GM23338 (cell line): ENCODE measurements around the gene AADAT. TPM values are rescaled to one million over a fixed set of nuclear protein-coding genes. Genes with fewer than 3 reads are reported as not detected.

Experiments used
- ATAC-seq: fragments of 200-7000 bp; cut with Tn5 transposase; 3 replicates; pipeline ENCODE4 v1.9.1; 2020
- DNase-seq: peaks from one replicate; pipeline ENCODE4 v3.0.0-alpha.2; 2015; ENCODE audit warnings: low spot score
- H2AFZ ChIP-seq: fragments of 200-600 bp; sonication (generic); 2 replicates; pipeline ENCODE4 v1.8.0; 2016; ENCODE audit warnings: antibody characterized with exemption, mild to moderate bottlenecking, moderate library complexity
- H3F3A ChIP-seq: fragments of 200-600 bp; sonication (generic); replicated peaks from 2 replicates; pipeline ENCODE4 v1.8.0; 2017; ENCODE audit warnings: antibody characterized with exemption, mixed run types, low read depth
- H3K27ac ChIP-seq: fragments of 200-600 bp; sonication (generic); 2 replicates; pipeline ENCODE4 v1.6.1; 2016; ENCODE audit warnings: low read depth
- H3K27me3 ChIP-seq: fragments of 200-600 bp; sonication (generic); 2 replicates; pipeline ENCODE4 v1.8.0; 2016; ENCODE audit warnings: mild to moderate bottlenecking, mixed run types, moderate library complexity; ENCODE audit not compliant: insufficient read depth
- H3K36me3 ChIP-seq: fragments of 200-600 bp; sonication (generic); 2 replicates; pipeline ENCODE4 v1.8.0; 2016; ENCODE audit warnings: mild to moderate bottlenecking; ENCODE audit not compliant: insufficient read depth
- H3K4me1 ChIP-seq: fragments of 200-600 bp; sonication (generic); 2 replicates; pipeline ENCODE4 v1.8.0; 2016; ENCODE audit warnings: mild to moderate bottlenecking, moderate library complexity; ENCODE audit not compliant: insufficient read depth
- H3K4me2 ChIP-seq: fragments of 200-600 bp; sonication (generic); 2 replicates; pipeline ENCODE4 v1.7.1; 2017; ENCODE audit warnings: mixed run types
- H3K4me3 ChIP-seq: fragments of 200-600 bp; sonication (generic); 2 replicates; pipeline ENCODE4 v1.6.1; 2016; ENCODE audit warnings: mixed run types
- H3K79me2 ChIP-seq: fragments of 200-600 bp; sonication (generic); replicated peaks from 2 replicates; pipeline ENCODE4 v1.8.0; 2017; ENCODE audit warnings: mild to moderate bottlenecking; ENCODE audit not compliant: insufficient read depth
- H3K9me2 ChIP-seq: fragments of 200-600 bp; sonication (generic); 2 replicates; pipeline ENCODE4 v1.8.0; 2017; ENCODE audit not compliant: insufficient read depth
- H4K20me1 ChIP-seq: fragments of 200-600 bp; sonication (generic); replicated peaks from 2 replicates; pipeline ENCODE4 v1.8.0; 2017; ENCODE audit warnings: mild to moderate bottlenecking; ENCODE audit not compliant: insufficient read depth
- H3K27ac Mint-ChIP-seq: 2 replicates; pipeline ENCODE4 v1.8.0; 2020; ENCODE audit warnings: inconsistent platforms, mild to moderate bottlenecking, moderate library complexity, mixed read lengths
- H3K27me3 Mint-ChIP-seq: 3 replicates; pipeline ENCODE4 v1.8.0; 2022; ENCODE audit warnings: low read depth, mild to moderate bottlenecking, moderate library complexity, mixed read lengths, inconsistent platforms; ENCODE audit not compliant: insufficient read depth, poor library complexity
- H3K36me3 Mint-ChIP-seq: 3 replicates; pipeline ENCODE4 v1.8.0; 2021; ENCODE audit warnings: low read depth, mild to moderate bottlenecking, inconsistent platforms, moderate library complexity, mixed read lengths
- H3K4me1 Mint-ChIP-seq: 3 replicates; pipeline ENCODE4 v1.8.0; 2020; ENCODE audit warnings: mild to moderate bottlenecking, inconsistent platforms, mixed read lengths
- H3K4me3 Mint-ChIP-seq: 3 replicates; pipeline ENCODE4 v1.8.0; 2021; ENCODE audit warnings: moderate library complexity, mild to moderate bottlenecking, inconsistent platforms, mixed read lengths
- H3K9me3 Mint-ChIP-seq: 3 replicates; pipeline ENCODE4 v1.8.0; 2020; ENCODE audit warnings: moderate library complexity, mild to moderate bottlenecking, inconsistent platforms, mixed read lengths
- CREB1 ChIP-seq: fragments of 250-450 bp; sonication (Bioruptor Pico); IDR thresholded peaks from 2 replicates; pipeline ENCODE4 v1.5.0; 2020; ENCODE audit warnings: low read depth, mild to moderate bottlenecking, moderate library complexity
- CTCF ChIP-seq, 2 experiments: fragments of 200-600 bp in 1 of 2; sonication (generic) in 1 of 2; conservative IDR thresholded peaks; 2 replicates each; pipeline versions ENCODE4 v1.5.1 to v1.6.1; 2016 to 2017; ENCODE audit warnings: antibody characterized with exemption in 2 of 2, low read depth in 2 of 2, mild to moderate bottlenecking in 2 of 2, moderate library complexity in 1 of 2
- ETS1 ChIP-seq: IDR thresholded peaks from 2 replicates; pipeline ENCODE4 v1.6.1; 2016; ENCODE audit warnings: antibody characterized with exemption
- EZH2 ChIP-seq: fragments of 200-600 bp; sonication (generic); IDR thresholded peaks from one replicate; pipeline ENCODE4 v1.8.0; 2017; ENCODE audit warnings: antibody characterized with exemption, mild to moderate bottlenecking, low read depth; ENCODE audit not compliant: unreplicated experiment
- EZH2phosphoT487 ChIP-seq: fragments of 200-600 bp; sonication (generic); IDR thresholded peaks from one replicate; pipeline ENCODE4 v1.8.1; 2018; ENCODE audit warnings: antibody characterized with exemption; ENCODE audit not compliant: unreplicated experiment
- JUNB ChIP-seq: IDR thresholded peaks from one replicate; pipeline ENCODE4 v1.6.1; 2016; ENCODE audit warnings: antibody characterized with exemption; ENCODE audit not compliant: unreplicated experiment
- NANOG ChIP-seq: IDR thresholded peaks from 2 replicates; pipeline ENCODE4 v1.6.1; 2016; ENCODE audit warnings: antibody characterized with exemption, borderline replicate concordance
- POLR2AphosphoS5 ChIP-seq: IDR thresholded peaks from 2 replicates; pipeline ENCODE4 v1.6.1; 2016; ENCODE audit warnings: antibody characterized with exemption, low read depth
- REST ChIP-seq: IDR thresholded peaks from one replicate; pipeline ENCODE4 v1.6.1; 2018; ENCODE audit warnings: antibody characterized with exemption; ENCODE audit not compliant: unreplicated experiment
- STAT1 ChIP-seq: IDR thresholded peaks from one replicate; pipeline ENCODE4 v1.6.1; 2016; ENCODE audit warnings: antibody characterized with exemption; ENCODE audit not compliant: unreplicated experiment
- ZNF114 ChIP-seq: fragments of 250-450 bp; sonication (Bioruptor Pico); IDR thresholded peaks from 2 replicates; pipeline ENCODE4 v1.5.0; 2020; ENCODE audit warnings: mild to moderate bottlenecking, moderate library complexity
- ZNF331 ChIP-seq: fragments of 250-450 bp; sonication (Bioruptor Pico); IDR thresholded peaks from 2 replicates; pipeline ENCODE4 v1.5.0; 2020; ENCODE audit warnings: low read depth, mild to moderate bottlenecking, moderate library complexity
- ZNF462 ChIP-seq: fragments of 250-450 bp; sonication (Bioruptor Pico); IDR thresholded peaks from 2 replicates; pipeline ENCODE4 v1.5.0; 2020; ENCODE audit warnings: mild to moderate bottlenecking, moderate library complexity
- polyA plus RNA-seq: library from polyadenylated mRNA; unstranded; fragments of >200 nt; fragmentation: Nextera tagmentation; extraction: Ambion mirVana; gene quantifications from 2 replicates; pipeline ENCODE4 v1.2.1, GENCODE V29; 2016
- total RNA-seq: library from RNA; depleted of rRNA; stranded (reverse); fragments of >200 nt; shearing (Covaris generic); gene quantifications from 2 replicates; pipeline ENCODE4 v1.2.3, GENCODE V29; 2014

AADAT gene
- total and polyA plus RNA-seq, 2 experiments from 2014 or later: 6.9 to 7.0 TPM

GRCh38 chr4:170134821-170135220 lies 45.1 kb upstream of the AADAT start:
- DNase-seq (no peak), ATAC-seq (no peak)
- Histone ChIP-seq H2AFZ (no peak overlapping the region), H4K20me1 (no peaks in the 10 kb centered on the region), H3K4me2 (no peak overlapping the region), H3K27me3 (no peaks in the 10 kb centered on the region), H3K4me1 (0 out of 2 replicates have a peak, but pooled peaks cover 6% of the 10 kb centered on the region), H3K36me3 (no peaks in the 10 kb centered on the region), H3K27ac (no peak overlapping the region), H3K9me2 (0 out of 2 replicates have a peak, but pooled peaks cover 3% of the 10 kb centered on the region), H3K79me2 (no peaks in the 10 kb centered on the region), H3K4me3 (no peak overlapping the region), H3F3A (no peaks in the 10 kb centered on the region)
- Mint-ChIP-seq H3K9me3 (peaks cover 42% of the 10 kb centered on the region), H3K27me3 (peaks cover 5% of the 10 kb centered on the region), H3K4me3 (no peak overlapping the region), H3K4me1 (peaks cover 2% of the 10 kb centered on the region; the same call in 1 of the 3 replicates), H3K27ac (no peak overlapping the region), H3K36me3 (peaks cover 24% of the 10 kb centered on the region)
- TF ChIP-seq REST (no peak), CTCF (conservative IDR thresholded peaks at IDR 0.05; ENCODE audit: low read depth in 2 of 2) (no peak), EZH2 (no peak), ZNF114 (CRISPR knock-in tag) (no peak), ZNF331 (CRISPR knock-in tag) (no peak), NANOG (no peak), EZH2phosphoT487 (no peak), ETS1 (no peak), CREB1 (CRISPR knock-in tag) (no peak), STAT1 (no peak), ZNF462 (CRISPR knock-in tag) (no peak), POLR2AphosphoS5 (no peak), JUNB (no peak)
